GM13977 (cell line): ENCODE measurements around the gene NFE2L3.
"Not testable (repeated sequence)": the region's sequence is repeated elsewhere in the genome, so short reads cannot be mapped to it uniquely, and the experiment has no call there.

Experiments
- DNase-seq: peaks from one replicate; pipeline ENCODE4 v3.0.0; 2012; ENCODE audit warnings: low spot score
- CTCF ChIP-seq: IDR thresholded peaks from 2 replicates; pipeline ENCODE4 v1.5.1; 2012; ENCODE audit warnings: mild to moderate bottlenecking, control low read depth; ENCODE audit not compliant: insufficient read depth; ENCODE audit errors: extremely low read depth, missing control alignments
- in situ Hi-C: fragments of 300-500 bp; cut with MboI; formaldehyde crosslinking; loops from one replicate; pipeline ENCODE4 v1.12.0; 2022; ENCODE audit warnings: low sequenced_read_pairs, low pct_unique_long_range_greater_than_20kb, mixed read lengths, inconsistent platforms; ENCODE audit not compliant: unreplicated experiment

The NFE2L3 gene

GRCh38 chr7:26191233-26191973 lies 39.4 kb downstream of the NFE2L3 start:
- TF ChIP-seq CTCF = no peak
- no peak for DNase-seq
- in situ Hi-C loops = loop anchor here (10.0 to 25.0 kb wide), 2 partner anchors 227 to 304 kb away; no protein-coding TSS in a partner anchor

GRCh38 chr7:26191974-26192479 lies 40.0 kb downstream of the NFE2L3 start:
- DNase-seq = no peak
- no peak for TF ChIP-seq CTCF
- in situ Hi-C loops = loop anchor here (10.0 to 25.0 kb wide), 2 partner anchors 227 to 305 kb away; no protein-coding TSS in a partner anchor

- DNase-seq = no peak
- in situ Hi-C loops = loop anchor here (10.0 to 25.0 kb wide), 2 partner anchors 228 to 305 kb away; no protein-coding TSS in a partner anchor
- TF ChIP-seq CTCF = no peak
Measured at GRCh38 chr7:26192485-26193087, 40.6 kb downstream of the NFE2L3 start.

- TF ChIP-seq CTCF = no peak
- in situ Hi-C loops = loop anchor here (10.0 to 25.0 kb wide), 2 partner anchors 229 to 306 kb away; no protein-coding TSS in a partner anchor
- DNase-seq = no peak
Measured at GRCh38 chr7:26193432-26194207, 41.6 kb downstream of the NFE2L3 start.

GRCh38 chr7:26194764-26195163 lies 42.8 kb downstream of the NFE2L3 start:
- in situ Hi-C loops = loop anchor here (5.0 to 25.0 kb wide), 3 partner anchors 102 to 307 kb away; no protein-coding TSS in a partner anchor
- DNase-seq = not testable (repeated sequence)

- DNase-seq = no peak
- TF ChIP-seq CTCF = no peak
- in situ Hi-C loops = loop anchor here (5.0 to 25.0 kb wide), 3 partner anchors 103 to 308 kb away; no protein-coding TSS in a partner anchor
Measured at GRCh38 chr7:26195182-26195581, 43.2 kb downstream of the NFE2L3 start.
